Left kidney (tissue), 2 donors: ENCODE data around the gene LSM7. TPM values are rescaled to one million over a fixed set of nuclear protein-coding genes. Genes with fewer than 3 reads are reported as not detected.

Source experiments
- DNase-seq: peaks from one replicate; pipeline ENCODE4 v3.0.0-alpha.2; 2013
- polyA plus RNA-seq: library from polyadenylated mRNA; unstranded; fragments of 120-200 nt; gene quantifications from one replicate; pipeline ENCODE4 v1.2.1, GENCODE V29; 2013; ENCODE audit not compliant: insufficient read length

LSM7 gene
- polyA plus RNA-seq, 1 donor = 90.5 TPM

DNA sequence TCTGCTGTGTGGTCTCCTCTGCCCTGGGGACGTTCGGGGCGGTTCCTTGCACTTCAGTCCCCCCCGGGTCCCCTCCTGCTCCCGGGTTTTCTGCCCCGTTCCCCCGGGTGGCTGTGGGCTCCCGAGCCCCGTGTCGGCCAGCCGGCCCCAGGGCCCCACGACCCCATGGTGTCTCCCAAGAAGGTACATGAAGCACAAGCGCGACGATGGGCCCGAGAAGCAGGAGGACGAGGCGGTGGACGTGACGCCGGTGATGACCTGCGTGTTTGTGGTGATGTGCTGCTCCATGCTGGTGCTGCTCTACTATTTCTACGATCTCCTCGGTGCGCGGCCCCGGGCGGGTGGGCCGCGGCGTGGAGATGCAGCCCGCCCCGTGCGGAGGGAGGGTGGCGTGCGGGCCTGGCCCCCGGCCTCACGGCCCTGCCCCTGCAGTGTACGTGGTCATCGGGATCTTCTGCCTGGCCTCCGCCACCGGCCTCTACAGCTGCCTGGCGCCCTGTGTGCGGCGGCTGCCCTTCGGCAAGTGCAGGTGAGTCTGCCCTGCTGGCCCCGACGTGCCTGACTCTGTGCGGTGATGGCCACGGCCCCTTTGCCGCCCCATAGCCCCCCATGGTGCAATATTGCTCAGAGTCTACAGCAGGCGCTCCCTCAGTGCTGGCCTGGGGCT lies 11.4 kb upstream of the LSM7 start:
- DNase-seq = no peak

DNA sequence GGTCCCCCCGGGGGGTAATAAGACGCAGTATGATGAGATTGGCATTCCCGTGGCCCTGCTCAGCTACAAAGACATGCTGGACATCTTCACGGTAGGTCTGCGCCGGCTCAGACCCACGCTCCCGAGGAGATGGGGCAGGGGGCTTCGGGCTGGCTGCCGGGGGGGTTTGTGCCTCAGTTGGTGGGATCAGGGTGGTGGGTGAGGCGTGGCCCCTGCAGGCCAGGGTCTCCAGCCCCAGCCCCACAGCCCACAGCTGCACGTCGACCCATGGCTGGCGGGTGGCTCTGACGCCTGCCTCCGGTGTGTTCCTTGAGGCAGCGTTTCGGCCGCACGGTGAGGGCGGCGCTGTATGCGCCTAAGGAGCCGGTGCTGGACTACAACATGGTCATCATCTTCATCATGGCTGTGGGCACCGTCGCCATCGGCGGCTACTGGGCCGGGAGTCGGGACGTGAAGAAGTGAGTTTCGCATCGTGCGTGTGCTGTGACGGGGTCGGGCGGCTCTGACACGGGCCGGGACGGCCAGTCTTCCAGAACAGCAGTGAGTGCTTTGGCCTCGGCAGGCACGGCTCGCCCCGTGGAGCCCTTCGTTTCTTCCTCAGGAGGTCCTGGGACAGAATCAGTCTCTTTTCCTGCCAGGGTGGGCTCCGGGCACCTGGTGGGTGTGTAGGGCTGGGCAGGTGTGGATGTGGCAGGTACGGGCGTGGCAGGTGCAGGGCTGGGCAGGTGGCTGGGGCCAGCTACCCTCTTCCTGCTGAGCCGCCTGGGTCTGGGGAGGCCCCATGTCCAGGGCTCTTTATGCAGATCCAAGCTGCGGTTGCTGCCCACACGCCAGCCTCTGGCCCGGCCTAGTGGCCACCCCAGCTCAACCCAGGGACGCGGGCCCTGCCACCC lies 10.6 kb upstream of the LSM7 start:
- no peak for DNase-seq

DNA sequence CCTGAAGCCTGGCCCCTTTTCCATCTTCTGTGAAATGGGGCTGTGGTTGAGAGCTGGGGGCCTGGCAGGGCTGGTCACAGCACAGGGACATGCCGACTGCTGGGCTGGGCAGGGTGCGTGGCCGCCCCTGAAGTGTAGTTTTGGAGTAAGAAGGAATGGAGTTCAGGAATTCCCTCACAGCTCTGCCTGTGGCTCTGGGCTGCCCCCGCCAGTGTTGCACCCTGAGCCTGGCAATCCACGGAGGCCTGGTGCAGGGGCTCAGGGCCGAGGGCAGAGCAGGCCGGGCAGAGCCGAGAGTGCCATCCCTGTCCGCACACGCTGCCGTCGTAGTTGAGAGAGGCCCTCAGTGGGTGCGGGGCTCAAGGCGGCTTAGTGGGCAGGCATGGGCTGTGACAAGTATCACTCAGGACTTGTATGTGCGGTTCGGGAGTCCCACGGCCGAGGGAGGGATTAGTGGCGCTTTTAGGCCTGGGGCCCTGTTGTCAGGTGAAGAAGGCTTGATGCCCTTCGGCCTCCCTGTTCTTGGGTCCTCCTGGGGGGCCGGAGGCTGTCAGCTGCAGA lies 9.7 kb upstream of the LSM7 start:
- no peak for DNase-seq

DNA sequence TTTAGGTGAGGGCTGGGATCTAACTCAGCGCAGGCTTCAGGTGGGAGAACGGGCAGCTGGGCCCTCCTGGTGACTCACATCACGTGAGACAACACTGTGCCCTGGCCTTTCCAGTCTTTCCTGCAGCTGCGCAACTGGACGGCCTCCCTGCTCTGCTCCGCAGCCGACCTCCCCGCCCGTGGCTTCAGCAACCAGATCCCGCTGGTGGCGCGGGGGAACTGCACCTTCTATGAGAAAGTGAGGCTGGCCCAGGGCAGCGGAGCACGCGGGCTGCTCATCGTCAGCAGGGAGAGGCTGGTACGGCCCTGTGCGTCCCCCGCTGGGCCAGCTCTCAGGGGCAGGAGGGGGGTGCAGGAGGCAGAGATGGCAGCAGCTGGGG lies 8.9 kb upstream of the LSM7 start:
- DNase-seq = peak; percentile 82

DNA sequence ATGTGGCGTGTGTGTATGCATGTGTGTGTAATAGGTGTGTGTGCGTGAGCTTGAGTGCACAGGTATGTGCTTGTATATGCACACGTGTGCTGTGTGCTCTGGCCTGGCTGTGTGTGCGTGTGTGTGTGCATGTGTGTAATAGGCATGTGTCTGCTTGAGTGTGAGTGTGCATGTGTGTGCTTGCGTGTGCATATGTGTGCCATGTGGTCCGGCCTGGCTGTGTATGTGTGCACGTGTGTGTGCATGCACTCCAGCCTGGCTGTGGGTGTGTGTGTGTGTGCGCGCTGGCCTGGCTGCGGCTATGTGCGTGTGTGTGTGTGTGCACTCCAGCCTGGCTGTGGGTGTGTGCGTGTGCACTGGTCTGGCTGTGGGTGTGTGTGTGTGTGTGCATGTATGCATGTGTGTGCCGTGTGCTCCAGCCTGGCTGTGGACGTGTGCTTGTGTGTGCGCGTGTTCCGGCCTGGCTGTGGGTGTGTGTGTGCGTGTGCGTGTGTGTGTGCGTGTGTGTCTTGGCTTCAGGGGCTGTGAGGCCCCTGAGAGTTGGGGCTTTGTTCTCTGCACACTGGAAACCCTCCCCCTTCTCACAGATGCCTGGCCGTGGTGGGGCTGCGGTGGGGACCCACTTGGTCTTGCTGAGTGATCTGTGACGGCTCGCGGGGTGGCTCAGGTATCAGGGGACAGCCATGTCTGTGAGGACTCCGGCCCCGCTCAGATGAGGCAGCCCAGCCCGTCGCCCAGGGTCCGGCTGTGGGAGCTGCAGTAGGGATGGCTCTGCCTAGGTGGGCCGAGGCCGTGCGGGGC lies 8.3 kb upstream of the LSM7 start:
- DNase-seq = no peak

DNA sequence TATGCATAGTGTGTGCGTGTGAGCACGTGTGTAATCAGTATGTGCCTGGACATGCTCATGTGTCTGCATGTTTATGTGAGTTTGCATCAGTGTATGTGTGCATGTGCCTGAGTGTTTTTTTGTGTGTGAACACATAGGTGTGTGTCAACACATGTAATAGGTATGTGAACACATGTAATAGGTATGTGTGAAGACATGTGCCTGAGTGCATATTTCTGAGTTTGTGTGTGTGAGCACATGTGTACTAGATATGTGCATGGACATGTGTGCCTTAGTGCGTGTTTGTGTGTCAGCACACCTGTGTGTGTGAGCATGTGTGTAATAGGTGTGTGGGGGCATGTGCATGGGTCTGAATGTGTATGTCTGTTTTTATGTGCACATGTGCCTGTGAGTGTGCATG lies 7.5 kb upstream of the LSM7 start:
- DNase-seq = no peak

DNA sequence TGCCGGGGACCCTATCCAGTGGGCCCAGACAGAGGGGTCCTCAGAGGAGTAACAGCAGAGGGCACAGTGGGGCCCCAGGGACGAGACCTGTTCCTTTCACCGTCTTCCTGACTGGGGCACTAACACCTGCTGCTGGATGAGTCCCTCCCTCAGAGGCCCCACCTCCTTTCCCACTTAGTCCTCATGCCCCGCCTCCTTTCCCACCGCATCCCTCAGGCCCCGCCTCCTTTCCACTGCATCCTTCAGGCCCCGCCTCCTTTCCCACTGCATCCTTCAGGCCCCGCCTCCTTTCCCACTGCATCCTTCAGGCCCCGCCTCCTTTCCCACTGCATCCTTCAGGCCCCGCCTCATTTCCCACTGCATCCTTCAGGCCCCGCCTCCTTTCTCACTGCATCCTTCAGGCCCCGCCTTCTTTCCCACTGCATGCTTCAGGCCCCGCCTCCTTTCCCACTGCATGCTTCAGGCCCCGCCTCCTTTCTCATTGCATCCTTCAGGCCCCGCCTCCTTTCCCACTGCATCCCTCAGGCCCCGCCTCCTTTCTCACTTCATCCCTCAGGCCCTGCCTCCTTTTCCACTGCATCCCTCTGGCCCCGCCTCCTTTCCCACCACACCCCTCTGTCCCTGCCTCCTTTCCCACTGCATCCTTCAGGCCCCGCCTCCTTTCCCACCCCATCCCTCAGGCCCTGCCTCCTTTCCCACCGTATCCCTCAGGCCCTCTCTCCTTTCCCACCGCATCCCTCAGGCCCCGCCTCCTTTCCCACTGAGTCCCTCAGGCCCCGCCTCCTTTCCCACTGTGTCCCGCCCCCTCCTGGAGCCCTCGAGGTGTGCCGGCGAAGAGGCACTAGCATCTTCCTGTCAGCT lies 6.8 kb upstream of the LSM7 start:
- no peak for DNase-seq

DNA sequence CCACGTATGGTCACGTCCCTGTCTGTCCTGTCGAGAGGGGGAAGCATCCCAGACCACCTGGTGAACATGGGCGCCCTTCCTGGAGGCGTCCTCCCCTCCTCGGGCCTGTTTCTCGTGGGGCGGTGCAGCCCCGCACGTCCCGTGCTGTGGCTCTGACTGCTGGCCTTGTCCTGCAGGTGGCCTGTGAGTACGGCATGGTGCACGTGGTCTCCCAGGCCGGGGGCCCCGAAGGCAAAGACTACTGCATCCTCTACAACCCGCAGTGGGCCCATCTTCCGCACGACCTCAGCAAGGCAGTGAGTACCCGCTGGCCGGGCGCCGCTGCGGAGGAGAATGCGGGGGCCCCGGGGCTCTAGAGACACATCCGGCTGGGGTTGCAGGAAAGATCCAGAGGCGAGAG lies 6.0 kb upstream of the LSM7 start:
- no peak for DNase-seq

DNA sequence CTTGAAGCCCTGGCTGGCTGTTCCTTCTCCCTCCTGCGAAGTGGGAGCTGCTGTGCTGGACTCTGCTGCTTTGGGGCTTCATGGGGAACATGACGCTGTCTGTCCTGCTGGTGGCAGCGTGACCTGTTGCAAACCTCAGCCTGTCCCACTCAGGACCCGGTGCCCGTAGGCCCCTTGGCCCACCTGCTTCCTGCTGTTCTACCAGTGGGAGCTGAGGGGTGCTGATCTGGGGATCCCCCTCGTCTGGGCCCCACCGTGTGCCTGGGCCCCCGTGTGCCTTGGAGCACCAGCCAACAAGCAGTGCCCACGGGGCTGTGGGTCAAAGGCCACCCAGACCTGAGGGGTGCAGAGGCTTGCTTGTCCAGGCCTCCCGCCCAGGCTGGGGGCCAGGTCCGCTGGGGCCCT lies 5.4 kb upstream of the LSM7 start:
- no peak for DNase-seq

DNA sequence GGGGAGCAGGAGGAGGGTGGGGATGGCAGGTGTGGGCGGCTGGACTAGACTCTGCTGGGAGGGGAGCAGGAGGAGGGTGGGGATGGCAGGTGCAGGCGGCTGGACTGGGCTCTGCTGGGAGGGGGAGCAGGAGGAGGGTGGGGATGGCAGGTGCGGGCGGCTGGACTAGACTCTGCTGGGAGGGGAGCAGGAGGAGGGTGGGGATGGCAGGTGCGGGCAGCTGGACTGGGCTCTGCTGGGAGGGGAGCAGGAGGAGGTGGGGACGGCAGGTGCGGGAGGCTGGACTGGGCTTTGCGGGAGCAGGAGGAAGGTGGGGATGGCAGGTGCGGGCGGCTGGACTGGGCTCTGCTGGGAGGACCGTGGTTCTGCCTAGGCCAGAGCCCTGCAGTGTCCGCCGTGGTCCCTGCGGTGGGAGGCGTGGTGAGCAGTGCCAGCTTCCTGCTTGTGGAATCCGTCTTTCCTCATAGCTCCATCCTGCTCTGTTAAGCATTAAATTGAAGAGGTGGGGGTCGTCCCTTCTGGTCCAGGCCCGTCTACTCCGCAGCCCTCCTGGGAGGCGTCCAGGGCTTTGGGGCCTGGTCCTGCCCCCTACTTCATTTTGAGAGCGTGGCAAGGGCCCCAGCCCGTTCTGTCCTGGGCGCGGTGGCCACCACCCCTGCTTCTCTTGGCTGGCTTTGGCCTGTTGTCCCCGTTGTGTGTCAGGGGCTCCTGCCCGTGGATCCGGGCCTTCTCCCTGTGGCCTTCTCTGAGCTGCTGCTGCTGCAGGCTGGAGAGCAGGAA lies 4.8 kb upstream of the LSM7 start:
- DNase-seq = no peak

DNA sequence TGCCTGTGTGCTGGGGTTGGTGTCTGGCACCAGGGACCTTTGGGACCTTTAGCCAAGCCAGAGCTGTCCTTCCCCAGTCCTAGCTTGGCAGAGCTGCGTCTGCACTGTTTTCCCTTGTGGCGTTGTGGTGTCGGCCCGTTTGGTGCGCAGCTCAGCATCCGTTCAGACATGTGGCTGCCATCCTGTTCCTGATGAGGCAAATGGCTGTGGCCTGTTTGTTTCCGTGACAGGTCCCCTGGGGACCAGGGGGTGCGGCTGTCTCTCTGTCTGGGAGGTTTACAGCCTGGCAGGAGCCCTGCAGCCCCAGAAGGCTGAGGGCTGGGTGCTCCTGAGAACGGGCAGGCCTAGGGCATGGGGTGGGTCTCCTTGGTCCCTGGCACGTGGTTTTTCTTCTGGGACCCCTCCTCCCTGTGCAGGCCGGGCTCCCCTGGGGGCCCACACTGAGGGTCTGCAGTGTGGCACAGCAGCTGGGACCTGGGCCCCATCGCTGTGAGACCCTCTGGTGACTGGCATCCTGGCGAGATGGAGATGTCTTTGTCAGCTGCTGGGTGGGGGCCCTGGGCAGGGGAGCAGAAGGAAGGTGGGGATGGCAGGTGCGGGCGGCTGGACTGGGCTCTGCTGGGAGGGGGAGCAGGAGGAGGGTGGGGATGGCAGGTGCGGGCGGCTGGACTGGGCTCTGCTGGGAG lies 4.1 kb upstream of the LSM7 start:
- DNase-seq = no peak

DNA sequence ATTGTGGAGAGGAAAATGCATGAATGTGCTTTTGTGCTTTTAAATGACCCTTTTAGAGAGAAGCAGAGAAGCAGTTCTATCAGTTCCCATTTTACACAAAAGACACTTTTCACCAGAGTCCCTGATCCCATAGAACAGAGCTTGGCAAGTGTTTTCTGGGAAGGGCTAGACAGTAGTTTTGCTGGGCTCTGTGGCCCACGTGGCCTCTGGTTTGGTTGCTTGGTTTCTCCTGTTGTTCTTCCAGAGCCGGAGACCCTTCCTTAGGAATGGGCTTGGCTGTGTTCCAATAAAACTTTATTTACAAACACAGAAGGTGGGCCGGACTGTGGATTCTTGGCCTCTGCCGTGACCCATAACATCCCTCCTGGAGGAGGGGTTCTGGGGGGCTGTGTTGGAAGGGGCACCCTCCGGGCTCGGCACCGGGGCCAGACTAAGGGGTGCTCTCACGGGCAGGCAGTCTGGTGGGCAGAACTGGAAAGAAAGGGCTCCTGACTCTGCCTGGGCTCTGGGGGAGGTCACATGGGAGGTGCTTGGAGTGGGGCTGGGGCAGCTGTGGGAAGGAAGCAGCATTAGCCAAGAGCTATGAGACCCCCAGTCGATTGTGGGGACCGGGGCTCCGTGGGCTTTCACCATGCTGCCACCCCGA lies 3.3 kb upstream of the LSM7 start:
- DNase-seq = no peak

DNA sequence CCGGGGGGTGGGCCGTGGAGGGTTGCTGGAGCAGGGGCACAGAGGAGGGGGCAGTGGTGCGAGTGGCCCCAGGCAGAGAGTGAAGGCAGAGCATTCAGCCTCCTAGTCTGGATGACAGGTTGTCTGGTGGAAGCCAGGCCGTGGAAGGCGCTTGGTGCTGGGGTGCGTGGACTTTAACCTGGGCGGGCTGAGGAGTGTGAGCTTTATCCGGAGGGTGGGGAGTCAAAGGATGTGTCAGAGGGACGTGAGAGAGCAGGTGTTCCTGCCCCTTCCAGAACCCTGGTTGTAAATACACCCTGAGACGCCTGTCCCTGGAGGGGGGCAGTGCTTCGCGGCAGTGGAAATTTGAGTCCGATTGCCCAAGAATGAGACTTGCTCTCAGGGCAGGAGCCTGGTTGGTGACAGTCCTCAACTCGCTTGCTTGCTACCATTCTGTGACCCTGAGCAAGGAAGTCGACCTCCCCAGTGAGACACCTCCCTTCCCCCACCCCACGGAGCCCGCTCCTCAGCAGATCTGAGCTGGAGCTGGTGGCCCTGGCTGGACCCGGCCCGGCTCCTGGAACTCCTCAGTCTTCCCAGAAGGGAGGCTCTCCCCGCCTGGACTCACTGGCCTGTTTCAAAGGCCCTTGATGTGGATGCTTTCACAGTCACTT lies 2.4 kb upstream of the LSM7 start:
- no peak for DNase-seq

DNA sequence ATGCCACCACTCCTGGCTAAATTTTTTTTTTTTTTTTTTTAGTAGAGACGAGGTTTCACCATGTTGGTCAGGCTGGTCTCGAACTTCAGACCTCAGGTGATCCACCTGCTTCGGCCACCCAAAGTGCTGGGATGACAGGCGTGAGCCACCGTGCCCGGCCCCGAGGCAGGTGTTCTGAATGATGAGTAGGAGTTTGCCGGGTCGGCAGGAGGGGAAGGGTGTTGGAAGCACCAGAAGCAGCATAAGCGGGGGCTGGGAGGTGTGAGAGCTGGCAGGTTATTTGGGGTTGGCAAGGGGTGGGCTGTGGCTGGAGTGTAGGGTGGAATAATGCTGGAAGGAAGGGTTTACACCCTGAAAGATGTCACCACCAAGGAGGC lies 1.9 kb upstream of the LSM7 start:
- no peak for DNase-seq

DNA sequence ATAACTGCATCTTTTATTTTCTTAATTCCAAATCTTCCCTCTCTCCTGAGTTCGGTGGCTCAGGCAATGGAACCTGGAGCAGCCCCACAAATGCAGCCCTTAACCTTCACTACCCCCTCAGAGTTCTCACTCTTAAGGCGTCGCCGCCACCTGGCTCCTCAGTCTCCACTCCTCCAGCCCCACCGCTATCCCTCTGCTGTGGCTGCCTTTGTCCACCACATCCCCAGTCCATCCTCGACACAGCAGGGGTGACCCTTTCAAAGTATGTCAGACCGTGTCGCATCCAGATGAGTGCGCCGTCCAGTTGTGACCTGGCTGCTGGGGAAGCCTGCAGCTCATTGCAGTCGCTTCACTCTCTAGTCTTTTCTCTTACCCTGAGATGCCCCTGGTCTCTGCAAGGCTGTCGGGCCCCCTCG lies 1.1 kb upstream of the LSM7 start:
- no peak for DNase-seq

DNA sequence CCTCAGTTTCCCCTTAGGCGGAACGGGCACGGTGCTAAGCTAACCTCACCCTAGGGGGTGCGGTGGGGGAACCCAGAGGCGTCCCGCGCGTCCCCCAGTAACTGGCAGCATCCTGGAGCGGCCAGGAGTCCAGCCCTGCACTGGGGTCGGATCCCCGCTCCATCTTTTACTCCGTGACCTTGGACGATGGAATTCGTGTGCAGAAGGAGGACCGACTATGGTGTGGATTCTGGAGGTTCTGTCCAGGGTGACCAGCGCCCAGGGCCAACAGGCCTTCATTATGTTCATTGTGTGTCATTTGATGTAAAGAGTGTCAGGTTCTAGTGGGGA lies 728 bp upstream of the LSM7 start:
- no peak for DNase-seq

DNA sequence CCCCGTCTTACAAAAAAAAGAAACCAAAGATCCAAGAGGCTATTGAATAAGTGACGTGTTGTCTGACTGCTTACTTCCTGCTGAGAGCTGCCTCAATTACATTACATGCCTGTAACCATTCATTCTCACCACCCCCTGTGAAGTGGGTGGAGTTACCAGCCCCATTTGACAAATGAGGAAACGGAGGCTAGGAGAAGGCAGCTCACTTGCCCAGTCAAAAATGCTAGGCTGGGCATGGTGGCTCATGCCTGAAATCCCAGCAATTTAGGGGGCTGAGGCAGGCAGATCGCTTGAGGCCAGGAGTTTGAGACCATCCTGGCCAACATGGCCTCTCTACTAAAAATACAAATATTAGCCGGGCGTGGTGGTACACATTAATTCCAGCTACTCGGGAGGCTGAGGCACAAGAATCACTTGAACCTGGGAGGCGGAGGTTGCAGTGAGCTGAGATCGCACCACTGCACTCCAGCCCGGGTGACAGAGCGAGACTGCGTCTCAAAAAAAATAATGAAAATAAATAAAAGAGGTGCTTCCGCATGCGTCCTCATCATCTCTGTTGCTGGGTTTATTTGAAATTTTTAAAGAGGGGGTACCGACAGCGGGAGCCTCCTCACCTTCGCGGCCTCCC lies 499 bp downstream of the LSM7 start:
- no peak for DNase-seq

DNA sequence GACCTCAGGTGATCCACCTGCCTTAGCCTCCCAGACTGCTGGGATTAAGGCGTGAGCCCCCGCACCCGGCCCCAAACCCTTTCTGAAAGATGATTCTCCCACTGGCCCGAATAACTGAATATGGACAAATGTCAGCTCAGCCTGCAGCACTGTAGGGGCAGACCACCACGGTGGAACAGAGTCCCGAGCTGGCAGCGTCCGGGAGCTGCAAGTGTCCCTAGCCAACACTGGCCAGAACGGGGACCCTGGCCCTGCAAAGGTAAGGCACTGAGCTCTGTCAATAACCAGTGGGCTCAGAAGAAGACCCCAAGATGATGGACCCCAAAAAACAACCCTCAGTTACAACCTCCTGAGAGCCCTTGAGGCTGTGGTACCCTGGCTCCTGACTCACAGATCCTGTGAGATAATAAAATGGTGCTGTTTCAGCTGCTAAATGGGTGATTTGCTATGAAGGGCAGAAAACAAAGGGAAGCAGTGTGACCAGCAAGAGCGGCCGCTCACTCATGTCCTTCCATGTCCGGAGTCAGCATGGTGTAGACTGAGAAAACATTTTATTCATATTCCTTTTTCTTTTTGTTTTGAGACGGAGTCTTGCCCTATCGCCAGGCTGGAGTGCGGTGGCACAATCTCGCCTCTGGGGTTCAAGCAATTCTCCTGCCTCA lies 1.6 kb downstream of the LSM7 start:
- no peak for DNase-seq
